ENCODE data around the gene HTR3E.

The HTR3E gene

GRCh38 chr3:184075901-184076300 lies 21.0 kb upstream of the HTR3E start:
- Histone ChIP-seq H3K4me3 (replicated peaks; ENCODE audit: low read depth, low read length) (no peak overlapping the region), H3K27me3 (replicated peaks; ENCODE audit: control insufficient read depth, insufficient read depth, low read length) (no peaks in the 10 kb centered on the region), H3K36me3 (ENCODE audit: control insufficient read depth, insufficient read depth, low read length) (no peaks in the 10 kb centered on the region)
- DNase-seq (ENCODE audit: extremely low read depth, insufficient read length) = no peak
- TF ChIP-seq, protein P1, sequence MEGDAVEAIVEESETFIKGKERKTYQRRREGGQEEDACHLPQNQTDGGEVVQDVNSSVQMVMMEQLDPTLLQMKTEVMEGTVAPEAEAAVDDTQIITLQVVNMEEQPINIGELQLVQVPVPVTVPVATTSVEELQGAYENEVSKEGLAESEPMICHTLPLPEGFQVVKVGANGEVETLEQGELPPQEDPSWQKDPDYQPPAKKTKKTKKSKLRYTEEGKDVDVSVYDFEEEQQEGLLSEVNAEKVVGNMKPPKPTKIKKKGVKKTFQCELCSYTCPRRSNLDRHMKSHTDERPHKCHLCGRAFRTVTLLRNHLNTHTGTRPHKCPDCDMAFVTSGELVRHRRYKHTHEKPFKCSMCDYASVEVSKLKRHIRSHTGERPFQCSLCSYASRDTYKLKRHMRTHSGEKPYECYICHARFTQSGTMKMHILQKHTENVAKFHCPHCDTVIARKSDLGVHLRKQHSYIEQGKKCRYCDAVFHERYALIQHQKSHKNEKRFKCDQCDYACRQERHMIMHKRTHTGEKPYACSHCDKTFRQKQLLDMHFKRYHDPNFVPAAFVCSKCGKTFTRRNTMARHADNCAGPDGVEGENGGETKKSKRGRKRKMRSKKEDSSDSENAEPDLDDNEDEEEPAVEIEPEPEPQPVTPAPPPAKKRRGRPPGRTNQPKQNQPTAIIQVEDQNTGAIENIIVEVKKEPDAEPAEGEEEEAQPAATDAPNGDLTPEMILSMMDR (IDR thresholded peaks at IDR 0.05; ENCODE audit: insufficient read depth, low read length, poor library complexity, severe bottlenecking) = no peak

GRCh38 chr3:184077881-184078280 lies 19.0 kb upstream of the HTR3E start:
- no peaks in the 10 kb centered on the region for H3K36me3 ChIP-seq (ENCODE audit: control insufficient read depth, insufficient read depth, low read length)
- H3K27me3 ChIP-seq (replicated peaks; ENCODE audit: control insufficient read depth, insufficient read depth, low read length) = no peaks in the 10 kb centered on the region
- H3K4me3 ChIP-seq (replicated peaks; ENCODE audit: low read depth, low read length) = no peak overlapping the region
- no peak for DNase-seq (ENCODE audit: extremely low read depth, insufficient read length)
- TF ChIP-seq, protein P1 (IDR thresholded peaks at IDR 0.05; ENCODE audit: insufficient read depth, low read length, poor library complexity, severe bottlenecking) = no peak

- Histone ChIP-seq H3K4me3 (replicated peaks; ENCODE audit: low read depth, low read length) (no peak overlapping the region), H3K27me3 (replicated peaks; ENCODE audit: control insufficient read depth, insufficient read depth, low read length) (no peaks in the 10 kb centered on the region), H3K36me3 (ENCODE audit: control insufficient read depth, insufficient read depth, low read length) (no peaks in the 10 kb centered on the region)
- TF ChIP-seq, protein P1 (IDR thresholded peaks at IDR 0.05; ENCODE audit: insufficient read depth, low read length, poor library complexity, severe bottlenecking) = no peak
- DNase-seq (ENCODE audit: extremely low read depth, insufficient read length) = no peak
Observed at GRCh38 chr3:184078851-184079250, 18.0 kb upstream of the HTR3E start.

DNA sequence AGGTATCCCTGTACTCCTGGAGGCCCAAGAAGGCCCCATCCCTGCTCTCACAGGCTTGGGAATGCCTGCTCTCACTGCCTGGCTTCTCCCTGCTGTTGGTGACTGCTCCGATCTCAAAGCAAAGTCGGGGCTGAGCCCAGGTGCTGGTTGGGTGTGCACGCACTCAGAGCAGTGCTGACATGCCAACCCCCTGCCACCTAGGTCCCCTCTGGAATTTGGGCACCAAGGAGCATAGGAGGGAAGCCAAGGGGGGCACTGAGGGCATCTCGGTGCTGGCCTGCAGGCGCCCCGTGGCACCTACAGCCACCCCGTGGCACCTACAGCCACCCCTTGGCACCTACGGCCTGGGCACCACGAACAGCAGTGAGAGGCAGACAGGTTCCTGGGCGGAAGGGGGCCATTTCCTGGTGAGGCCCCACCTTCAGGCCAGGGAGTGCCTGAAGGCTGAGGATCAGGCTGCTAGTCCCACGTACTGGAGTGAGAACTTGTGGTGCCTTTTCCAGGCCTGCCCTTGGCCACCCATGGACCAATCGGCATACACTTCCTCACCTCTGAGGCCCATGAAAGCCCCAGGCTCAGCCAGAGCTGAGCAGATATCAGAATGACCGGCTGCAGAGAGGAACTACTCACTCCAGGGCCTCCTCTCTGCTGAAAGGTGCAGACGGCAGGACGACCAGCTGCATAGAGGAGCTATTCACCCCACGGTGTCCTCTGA lies 15.6 kb upstream of the HTR3E start:
- no peak overlapping the region for H3K4me3 ChIP-seq (replicated peaks; ENCODE audit: low read depth, low read length)
- TF ChIP-seq, protein P1 (IDR thresholded peaks at IDR 0.05; ENCODE audit: insufficient read depth, low read length, poor library complexity, severe bottlenecking) = no peak
- no peak for DNase-seq (ENCODE audit: extremely low read depth, insufficient read length)
- no peaks in the 10 kb centered on the region for H3K36me3 ChIP-seq (ENCODE audit: control insufficient read depth, insufficient read depth, low read length)
- no peaks in the 10 kb centered on the region for H3K27me3 ChIP-seq (replicated peaks; ENCODE audit: control insufficient read depth, insufficient read depth, low read length)

DNA sequence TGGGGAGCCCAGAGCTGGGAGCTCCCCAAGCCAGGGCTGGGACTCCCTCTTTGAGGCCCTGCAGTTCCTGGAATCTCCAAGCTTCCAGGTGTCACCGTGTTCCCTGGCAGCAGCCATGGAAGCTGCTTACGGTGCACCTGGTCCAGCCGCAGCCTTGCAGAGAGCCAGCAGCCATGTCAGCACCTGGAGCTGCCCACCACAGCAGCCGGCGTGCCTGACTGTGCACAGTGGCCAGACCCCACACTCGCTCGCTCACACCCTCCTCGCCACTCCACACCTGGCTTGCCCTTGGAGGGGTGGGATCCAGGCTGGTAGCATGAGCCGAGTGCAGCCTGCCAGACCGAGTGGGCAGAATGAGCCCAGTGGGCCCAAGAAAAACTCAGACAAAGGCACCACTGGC lies 14.8 kb upstream of the HTR3E start:
- no peaks in the 10 kb centered on the region for H3K27me3 ChIP-seq (replicated peaks; ENCODE audit: control insufficient read depth, insufficient read depth, low read length)
- DNase-seq (ENCODE audit: extremely low read depth, insufficient read length) = no peak
- no peak overlapping the region for H3K4me3 ChIP-seq (replicated peaks; ENCODE audit: low read depth, low read length)
- TF ChIP-seq, protein P1 (IDR thresholded peaks at IDR 0.05; ENCODE audit: insufficient read depth, low read length, poor library complexity, severe bottlenecking) = no peak
- no peaks in the 10 kb centered on the region for H3K36me3 ChIP-seq (ENCODE audit: control insufficient read depth, insufficient read depth, low read length)

DNA sequence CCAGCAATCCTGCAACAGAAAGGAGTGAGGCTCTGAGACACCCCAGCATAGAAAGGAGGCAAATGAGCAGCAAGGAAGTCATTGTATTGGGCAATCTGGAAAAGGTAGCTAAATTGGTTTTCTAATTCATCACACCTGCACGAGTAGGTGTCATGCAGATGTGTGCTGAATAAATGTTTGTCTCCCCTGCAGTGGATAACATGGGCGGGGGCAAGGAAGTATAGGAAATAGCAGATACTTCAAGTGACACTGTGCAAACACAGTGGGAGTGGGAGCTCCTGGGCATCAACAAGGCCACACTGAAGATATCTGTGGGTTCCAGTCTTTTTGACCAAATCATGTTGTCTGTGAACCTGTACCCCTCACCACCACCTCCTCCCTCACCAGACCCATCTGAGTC lies 14.4 kb upstream of the HTR3E start:
- TF ChIP-seq, protein P1 (IDR thresholded peaks at IDR 0.05; ENCODE audit: insufficient read depth, low read length, poor library complexity, severe bottlenecking) = no peak
- H3K36me3 ChIP-seq (ENCODE audit: control insufficient read depth, insufficient read depth, low read length) = no peaks in the 10 kb centered on the region
- DNase-seq (ENCODE audit: extremely low read depth, insufficient read length) = no peak
- H3K4me3 ChIP-seq (replicated peaks; ENCODE audit: low read depth, low read length) = no peak overlapping the region
- H3K27me3 ChIP-seq (replicated peaks; ENCODE audit: control insufficient read depth, insufficient read depth, low read length) = no peaks in the 10 kb centered on the region
